HG03520 (cell line): Measurements from ENCODE around the gene VPS26A.
"Not testable (repeated sequence)": the region's sequence is repeated elsewhere in the genome, so short reads cannot be mapped to it uniquely, and the experiment has no call there.

ENCODE experiments used
- ATAC-seq: cut with Tn5 transposase; IDR thresholded peaks from one replicate; pipeline ENCODE4 v1.9.1; 2021; ENCODE audit warnings: mild to moderate bottlenecking, moderate library complexity; ENCODE audit not compliant: unreplicated experiment

VPS26A gene

DNA sequence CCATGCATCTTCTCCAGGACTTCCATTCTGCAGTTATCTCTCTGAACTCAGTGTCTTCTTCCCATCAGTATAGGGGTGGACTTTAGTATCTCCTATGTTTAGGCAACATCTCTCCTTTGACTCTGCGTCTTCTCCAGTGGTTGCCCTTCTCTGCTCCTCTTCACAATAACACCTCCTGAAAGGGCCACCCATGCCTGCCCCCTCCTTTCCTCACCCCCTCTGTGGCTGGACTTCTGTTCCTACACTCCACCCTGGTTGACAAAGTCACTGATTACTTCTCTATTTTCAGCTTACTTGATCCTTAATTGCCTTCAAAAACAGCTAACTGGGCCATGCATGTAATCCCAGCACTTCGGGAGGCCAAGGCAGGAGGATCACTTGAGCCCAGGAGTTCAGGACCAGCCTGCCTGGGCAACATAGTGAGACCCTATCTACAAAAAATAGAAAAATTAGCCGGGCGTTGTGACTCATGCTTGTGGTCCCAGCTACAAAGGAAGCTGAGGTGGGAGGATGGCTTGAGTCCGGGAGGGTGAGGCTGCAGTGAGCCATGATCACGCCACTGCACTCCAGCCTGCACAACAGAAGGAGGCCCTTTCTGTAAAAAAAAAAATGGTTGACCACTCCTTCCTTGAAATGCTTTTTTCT, 22.4 kb upstream of the VPS26A start:
- no peak for ATAC-seq

DNA sequence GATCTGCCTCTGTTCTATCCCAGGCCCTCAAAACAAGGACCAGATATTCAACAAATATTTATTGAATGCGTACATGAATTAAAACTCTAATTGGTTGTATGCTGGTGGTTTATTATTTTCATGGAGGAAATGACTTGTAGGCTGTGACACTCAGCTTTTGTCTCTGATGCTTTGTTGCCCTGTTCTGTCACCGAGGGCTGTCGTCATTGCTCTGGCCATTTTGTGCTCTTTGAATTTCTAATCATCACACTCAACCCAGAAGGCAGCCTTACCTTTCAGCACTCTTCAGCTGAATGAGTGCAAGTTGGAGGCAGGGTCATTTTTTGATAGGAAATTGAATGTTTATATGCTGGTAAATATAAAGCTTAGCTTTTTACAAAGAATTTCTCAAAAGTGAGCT, 21.5 kb upstream of the VPS26A start:
- ATAC-seq = no peak

DNA sequence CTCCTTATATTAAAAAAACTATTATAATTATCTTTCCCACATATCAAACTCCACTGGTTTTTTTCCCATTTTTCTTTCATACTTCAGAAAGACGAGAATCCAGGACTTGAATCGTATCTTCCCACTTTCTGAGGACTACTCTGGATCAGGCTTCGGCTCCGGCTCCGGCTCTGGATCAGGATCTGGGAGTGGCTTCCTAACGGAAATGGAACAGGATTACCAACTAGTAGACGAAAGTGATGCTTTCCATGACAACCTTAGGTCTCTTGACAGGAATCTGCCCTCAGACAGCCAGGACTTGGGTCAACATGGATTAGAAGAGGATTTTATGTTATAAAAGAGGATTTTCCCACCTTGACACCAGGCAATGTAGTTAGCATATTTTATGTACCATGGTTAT, 20.2 kb upstream of the VPS26A start:
- no peak for ATAC-seq

DNA sequence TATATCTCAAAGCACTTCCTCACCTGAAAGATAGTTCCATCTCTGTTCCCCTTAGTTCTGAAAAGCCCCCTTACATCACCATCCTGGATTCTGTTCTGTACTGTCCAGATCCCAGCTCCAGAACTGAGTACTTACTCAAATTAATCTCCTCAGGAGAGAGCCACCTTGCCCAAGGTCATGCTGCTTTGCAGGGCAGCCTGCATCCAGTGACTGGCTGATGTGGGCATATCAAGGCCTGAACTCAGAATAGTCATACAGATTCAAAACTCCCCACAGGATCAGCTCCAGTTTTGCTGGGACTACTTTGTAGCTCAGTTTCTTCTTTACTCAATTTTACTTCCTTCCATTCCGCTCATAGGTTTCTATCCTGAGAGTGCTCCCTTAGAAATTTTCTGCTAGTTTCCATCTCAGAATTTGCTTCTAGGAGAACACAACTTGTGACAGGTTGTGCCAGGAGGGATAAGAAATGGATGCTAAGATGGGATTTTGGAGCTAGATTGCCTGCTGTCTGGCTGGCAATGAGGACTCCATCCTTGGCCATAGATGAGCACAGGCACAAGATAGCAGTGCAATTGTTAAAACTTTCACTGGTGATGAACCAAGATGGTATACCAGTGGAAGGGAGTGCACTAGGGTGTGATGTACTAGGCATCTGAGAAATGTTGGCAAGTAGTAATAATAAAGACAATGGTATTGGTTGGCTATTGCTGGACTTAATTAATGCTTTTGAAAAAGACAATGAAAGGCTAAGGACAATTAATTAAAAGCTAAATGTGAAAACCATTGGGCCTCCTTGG, 18.8 kb upstream of the VPS26A start:
- ATAC-seq = no peak

DNA sequence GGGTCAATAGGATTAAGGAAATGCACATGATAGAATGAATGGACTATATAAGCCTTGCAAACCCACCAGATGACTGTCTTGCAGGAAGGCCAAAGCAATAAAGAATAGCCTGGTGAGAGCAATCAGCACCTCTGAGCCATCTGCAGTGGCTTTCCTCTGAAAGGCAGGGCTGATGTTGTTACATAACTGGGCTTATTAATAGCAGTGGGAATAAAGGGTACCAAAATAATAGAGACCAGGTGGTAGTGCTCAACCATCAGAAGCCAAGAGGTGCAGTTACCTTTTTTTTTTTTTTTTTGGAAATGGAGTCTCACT, 16.8 kb upstream of the VPS26A start:
- no peak for ATAC-seq

DNA sequence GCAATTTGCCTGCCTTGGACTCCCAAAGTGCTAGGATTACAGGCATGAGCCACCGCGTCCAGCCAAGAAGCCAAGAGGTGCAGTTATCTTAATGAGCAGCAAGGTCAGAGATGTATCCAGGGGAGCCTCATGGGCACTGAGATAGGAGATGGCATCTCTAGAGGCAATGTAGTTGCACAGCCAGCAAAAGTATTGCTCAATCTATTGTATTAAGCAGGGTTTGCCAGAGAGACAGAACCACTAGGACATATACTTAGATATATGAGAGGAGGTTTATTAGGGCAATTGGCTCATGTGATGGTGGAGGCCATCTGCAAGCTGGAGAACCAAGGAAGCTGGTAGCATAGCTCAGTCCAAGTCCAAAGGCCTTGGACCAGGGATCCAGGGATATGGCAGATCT, 16.3 kb upstream of the VPS26A start:
- ATAC-seq = no peak

DNA sequence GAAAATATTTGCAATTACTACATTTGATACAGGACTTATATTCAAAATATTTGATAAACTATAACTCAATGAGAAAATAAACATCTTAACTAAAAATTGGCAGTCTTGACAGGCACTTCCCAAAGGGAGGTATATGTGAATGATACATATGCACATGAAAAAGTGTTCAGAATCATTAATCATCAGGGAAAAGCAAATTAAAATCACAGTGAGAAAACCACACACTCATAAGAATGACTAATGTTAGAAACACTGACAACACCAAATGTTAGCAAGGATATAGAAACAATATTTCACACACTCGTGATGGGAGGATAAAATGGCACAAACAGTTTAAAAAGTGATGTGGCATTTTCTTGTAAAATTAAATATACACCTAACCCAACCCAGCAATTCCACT, 4.1 kb upstream of the VPS26A start:
- no peak for ATAC-seq

DNA sequence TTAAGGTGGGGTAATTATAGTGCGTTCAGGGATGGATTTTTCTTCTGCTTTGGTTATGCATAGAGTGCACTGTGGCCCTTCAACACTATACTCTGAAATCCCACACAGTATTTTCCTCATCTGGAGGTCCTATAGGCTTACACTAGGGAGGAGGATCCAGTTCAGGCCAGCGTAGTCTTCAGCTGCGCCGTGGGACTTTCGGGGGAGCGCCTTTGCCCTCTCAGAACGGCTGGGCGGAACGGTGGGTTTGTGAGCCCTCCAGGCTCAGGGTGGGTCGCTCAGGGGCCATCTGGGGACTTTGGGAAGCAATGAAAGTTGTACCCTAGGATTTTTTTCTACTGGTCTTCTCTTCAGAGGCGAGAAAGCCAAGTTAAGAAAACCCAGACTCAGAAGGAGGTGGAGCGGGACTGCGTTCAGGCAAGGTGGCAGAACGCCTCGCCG, 652 bp upstream of the VPS26A start:
- peak; percentile 22 for ATAC-seq

DNA sequence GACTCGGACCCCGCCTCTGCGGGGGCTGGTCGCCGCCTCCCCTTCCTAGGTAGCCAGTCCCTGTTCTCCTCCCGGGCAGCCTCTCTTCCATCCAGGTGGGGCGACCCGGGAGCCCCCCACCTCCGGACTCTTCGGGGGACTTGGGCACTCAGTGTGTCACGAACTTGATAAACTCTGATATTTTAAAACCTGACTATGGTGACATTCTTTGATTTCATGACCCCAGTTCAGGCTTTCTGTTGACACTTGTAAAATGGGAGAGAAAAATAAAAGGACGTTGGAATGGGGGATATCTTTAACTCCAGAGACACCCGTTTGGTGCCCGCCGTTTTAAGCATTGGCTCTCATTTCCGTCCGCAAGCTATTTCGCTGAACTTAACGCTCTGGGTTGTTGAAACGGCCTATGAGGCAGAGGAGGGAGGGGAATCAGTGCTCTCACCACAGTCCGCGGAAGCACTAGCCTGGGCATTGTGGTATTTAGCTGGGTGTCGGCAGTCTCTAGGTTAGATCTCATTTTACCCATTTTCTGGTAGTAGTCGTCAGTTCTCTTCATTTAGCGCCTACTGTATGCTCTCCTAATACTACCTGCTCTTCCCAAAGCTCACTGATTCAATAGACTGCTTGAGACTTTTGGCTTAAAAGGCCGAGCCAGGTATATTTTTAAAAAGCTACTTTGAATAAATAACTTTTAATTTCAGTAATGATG, 738 bp downstream of the VPS26A start:
- ATAC-seq = peak; percentile 29

DNA sequence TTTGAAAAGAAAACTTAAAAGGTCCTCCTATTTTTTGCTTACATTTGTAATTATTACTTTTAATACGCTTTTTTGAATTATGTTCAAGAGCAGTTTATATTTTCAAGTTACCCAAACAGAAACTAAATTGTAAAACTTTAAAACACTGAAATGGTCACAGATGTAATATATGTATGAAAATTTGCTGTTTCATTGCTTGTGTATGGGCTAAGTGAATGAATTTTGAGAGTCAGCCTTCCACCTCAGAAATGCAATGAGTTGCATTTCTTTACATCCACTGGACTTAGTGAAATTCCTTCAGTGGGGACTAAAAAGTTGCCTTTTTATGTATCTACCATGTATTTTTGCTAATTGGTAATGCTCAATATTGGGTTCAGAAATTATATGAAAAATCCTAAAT, 1.6 kb downstream of the VPS26A start:
- ATAC-seq = no peak

DNA sequence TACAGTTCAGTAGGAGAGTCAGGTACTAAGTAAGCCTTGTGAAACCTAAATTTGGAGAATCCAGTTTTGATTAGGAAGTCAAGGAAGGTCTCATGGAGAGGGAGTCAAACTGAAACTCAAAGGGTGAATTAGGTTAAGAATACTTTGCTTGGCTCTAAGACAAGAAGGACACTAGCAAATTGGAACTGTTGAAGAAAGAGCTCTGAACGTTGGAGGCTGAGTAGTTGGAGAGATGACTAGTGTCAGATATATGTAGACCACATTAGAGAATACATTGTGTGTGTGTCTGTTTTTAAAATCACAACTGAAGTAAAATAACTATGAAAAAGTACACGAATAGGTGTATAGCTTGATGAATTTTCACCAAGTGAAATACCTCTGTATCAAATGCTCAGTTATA, 6.3 kb downstream of the VPS26A start:
- no peak for ATAC-seq

DNA sequence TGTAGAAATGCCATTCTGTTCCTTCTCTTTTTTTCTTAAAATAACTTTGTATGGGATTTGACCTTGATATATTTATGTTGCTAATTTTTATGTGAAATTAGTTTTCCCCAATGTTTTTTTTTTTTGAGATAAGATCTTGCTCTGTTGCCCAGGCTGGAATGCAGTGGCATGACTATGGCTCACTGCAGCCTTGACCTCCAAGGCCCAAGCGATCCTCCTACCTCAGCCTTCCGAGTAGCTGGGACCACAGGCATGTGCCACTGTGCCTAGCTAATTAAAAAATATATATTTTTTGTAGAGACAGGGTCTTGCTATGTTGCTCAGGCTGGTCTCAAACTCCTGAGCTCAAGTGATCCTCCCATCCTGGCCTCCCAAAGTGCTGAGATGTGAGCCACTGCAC, 16.0 kb downstream of the VPS26A start:
- no peak for ATAC-seq

DNA sequence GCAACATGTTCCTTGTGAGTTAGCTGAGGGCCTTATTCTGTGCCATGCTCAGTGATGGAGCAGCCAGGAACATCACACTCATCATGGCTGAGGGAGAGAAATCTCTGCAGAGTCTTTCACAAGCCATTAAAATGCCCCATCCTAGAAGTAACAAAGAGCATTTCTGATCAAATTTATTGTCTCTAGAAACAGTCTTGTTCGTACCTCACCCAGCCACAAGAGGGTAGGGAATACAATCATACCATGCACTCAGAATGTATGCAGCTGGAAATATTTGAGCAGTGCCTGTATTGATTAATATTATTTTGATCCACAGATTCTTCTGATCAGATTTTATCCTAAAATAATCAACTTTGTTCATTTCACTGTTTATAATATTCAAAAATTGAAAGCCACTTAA, 17.3 kb downstream of the VPS26A start:
- ATAC-seq = no peak

DNA sequence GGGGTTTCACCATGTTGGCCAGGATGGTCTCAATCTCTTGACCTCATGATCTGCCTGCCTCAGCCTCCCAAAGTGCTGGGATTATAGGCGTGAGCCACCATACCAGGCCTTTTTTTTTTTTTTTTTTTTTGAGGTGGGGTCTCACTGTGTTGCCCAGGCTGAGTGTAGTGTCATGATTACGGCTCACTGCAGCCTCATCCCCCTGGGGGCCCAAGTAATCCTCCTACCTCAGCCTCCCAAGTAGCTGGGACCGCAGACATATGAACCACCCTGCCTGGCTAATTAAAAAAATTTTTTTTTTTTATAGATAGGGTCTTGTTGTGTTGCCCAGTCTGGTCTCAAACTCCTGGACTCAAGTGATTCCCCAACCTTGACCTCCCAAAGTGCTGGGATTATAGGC, 18.1 kb downstream of the VPS26A start:
- not testable (repeated sequence) for ATAC-seq

DNA sequence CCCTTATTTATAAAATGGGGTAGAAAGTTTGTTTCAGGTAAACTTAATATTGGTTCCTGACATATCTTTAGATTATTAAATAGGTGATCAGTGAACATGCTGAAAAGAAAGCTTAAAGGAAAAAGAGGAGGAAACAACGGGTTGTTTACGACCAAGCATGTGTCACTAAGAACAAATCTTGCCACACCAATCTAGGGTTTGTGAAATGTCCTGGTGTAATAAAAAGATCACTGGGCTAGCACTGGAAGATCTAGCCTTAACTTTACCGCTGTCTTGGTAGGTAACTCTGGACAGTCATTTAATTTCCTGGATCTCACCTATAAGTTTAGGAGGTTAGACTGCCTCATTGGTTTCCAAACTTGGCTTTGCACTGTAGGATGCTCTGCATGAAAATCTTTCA, 19.0 kb downstream of the VPS26A start:
- ATAC-seq = no peak

DNA sequence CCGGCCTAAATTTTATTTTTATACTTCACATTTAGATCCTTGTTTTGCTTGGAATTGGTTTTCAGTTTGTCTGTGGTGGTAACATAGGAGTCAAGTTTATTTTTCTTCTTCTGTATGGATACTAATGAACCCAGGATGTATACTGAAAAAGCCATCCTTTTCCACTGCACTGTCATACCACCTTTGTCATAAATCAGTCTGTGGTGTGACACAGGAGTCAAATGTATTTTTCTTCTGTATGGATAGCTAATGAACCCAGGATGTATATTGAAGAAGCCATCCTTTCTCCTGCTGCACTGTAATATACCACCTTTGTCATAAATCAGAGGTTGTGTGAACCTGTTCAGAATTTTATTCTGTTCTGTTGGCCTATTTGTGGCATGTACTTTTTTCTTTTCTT, 21.4 kb downstream of the VPS26A start:
- no peak for ATAC-seq

DNA sequence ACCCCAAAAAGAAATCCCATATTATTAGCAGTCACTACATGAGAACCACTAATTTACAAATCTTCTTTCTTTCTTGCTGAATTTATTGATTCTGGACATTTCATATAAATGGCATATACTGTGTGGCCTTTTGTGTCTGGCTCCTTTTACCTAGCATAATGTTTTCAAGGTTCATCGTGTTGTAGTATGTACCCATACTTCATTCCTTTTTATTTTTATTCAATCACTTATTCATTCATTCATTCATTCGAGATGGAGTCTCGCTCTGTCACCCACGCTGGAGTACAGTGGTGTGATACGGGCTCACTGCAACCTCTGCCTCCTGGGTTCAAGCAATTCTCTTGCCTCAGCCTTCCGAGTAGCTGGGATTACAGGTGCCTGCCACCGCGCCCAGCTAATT, 21.9 kb downstream of the VPS26A start:
- no peak for ATAC-seq

DNA sequence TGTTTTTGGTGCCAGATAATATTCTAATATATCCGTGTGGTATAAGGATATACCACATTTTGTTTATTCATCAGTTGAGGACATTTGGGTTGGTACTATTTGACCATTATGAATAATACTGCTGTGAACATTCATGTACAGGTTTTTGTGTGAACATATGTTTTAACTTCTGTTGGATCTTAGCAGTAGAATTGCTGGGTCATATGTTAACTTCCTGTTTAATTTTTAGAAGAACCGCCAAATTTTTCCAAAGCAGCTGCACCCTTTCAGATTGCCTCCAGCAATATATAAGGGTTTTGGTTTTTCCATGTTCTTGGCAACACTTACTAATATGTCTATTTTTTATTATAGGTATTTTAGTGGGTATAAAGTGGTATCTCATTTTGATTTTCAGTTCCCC, 22.8 kb downstream of the VPS26A start:
- ATAC-seq = no peak

DNA sequence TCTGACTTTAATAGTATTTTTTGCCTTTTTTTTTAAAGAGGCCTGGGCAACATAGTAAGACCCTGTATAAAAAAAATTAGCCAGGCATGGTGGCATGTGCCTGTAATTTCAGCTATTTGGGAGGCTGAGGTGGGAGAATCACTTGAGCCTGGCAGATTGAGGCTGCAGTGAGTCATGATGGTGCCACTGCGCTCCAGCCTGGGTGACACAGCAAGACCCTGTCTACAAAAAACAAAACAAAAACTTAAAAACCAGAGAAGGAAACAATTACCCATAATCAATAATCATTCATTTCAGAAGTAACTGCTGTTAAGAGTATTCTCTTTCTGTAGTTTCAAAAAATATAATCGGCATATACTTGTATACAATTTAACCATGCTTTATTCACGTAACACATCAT, 28.0 kb downstream of the VPS26A start:
- no peak for ATAC-seq

DNA sequence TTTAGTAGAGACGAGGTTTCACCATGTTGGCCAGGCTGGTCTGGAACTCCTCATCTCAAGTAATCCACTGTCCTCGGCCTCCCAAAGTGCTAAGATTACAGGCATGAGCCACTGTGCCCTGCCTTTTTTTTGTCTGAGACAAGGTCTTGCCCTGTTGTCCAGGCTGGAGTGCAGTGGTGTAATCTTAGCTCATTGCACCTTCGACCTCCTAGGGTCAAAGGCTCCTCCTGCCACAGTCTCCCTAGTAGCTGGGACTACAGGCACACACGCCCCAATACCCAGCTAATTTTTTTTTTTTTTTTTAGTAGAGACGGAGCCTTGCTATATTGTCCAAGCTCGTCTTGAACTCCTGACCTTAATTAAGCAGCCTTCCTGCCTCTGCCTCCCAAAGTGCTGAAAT, 29.2 kb downstream of the VPS26A start:
- no peak for ATAC-seq

DNA sequence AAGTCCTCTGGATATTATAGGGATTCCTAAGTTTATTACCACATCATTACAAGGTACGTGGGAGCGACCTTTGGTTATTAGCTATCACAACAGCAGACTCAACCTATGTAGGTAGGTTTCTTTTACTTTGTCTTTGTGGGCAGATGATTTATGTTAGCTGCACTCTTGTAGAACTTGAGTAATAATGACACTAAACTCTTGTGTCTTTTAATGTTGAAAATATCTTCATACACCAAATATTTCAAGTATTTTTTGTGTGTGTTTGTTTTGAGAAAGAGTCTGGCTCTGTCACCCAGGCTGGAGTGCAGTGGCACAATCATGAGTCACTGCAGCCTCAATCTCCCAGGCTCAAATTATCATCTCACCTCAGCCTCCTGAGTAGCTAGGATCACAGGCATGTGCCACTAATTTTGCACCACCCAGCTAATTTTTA, 36.8 kb downstream of the VPS26A start:
- ATAC-seq = no peak

DNA sequence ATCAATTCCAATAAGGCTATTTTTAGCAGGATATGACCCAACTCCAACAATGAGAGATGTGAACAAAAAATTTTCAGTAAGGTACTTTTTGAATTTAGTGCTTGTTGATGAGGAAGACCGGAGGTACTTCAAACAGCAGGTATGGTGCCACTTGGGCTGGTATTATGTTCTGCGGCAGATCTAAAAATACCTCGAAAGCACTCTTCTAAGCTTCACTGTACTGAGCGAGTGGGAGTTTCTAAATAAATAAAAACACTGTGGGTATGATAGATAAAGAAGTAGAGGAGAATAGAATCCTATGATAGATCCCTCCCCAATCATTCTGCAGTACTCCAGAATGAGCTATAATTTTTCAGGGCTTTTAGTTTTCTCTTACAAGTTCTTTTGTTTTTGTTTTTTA, 44.5 kb downstream of the VPS26A start:
- ATAC-seq = no peak
